ENCODE results near the gene LRRC8E.

The LRRC8E gene

GRCh38 chr19:7909471-7910067, 21.3 kb downstream of the LRRC8E start:
- peaks cover 47 to 93% (median 88%) of the 10 kb centered on the region in 10 experiments for H3K4me1 ChIP-seq
- no peaks in the 10 kb centered on the region for H3K9me3 ChIP-seq (replicated peaks in 1 of 11)
- H3K27me3 ChIP-seq, result peaks cover 17 to 29% (median 20%) of the 10 kb centered on the region in 11 experiments
- H3K36me3 ChIP-seq, result peaks cover 29 to 72% (median 53%) of the 10 kb centered on the region in 11 experiments
- peak overlapping the region in 9 of 11 experiments; percentile 1 to 99 (median 55); a peak in 15 of 22 replicates for H3K4me2 ChIP-seq
- no peak overlapping the region for H3K4me3 ChIP-seq
- peaks cover 98 to 100% (median 99%) of the 10 kb centered on the region in 11 experiments for H4K20me1 ChIP-seq
- H3K9ac ChIP-seq, result peak overlapping the region in 1 of 11 experiments; percentile 33; a peak in 2 of 22 replicates
- H3K27ac ChIP-seq, result no peak overlapping the region
- no peak for TF ChIP-seq Cebpa-rat (IDR thresholded peaks at IDR 0.05)

GRCh38 chr19:7910321-7911161, 22.2 kb downstream of the LRRC8E start:
- Histone ChIP-seq H3K4me2 (peak overlapping the region in 8 of 11 experiments; percentile 23 to 99 (median 70); a peak in 15 of 22 replicates), H3K27me3 (peaks cover 27 to 38% (median 30%) of the 10 kb centered on the region in 11 experiments), H3K9me3 (replicated peaks in 1 of 11) (no peaks in the 10 kb centered on the region), H3K4me1 (peaks cover 40 to 90% (median 84%) of the 10 kb centered on the region in 10 experiments), H3K36me3 (peaks cover 29 to 74% (median 48%) of the 10 kb centered on the region in 11 experiments), H3K9ac (no peak overlapping the region), H4K20me1 (peaks cover 91 to 100% (median 98%) of the 10 kb centered on the region in 11 experiments), H3K27ac (no peak overlapping the region), H3K4me3 (no peak overlapping the region)
- no peak for TF ChIP-seq Cebpa-rat (IDR thresholded peaks at IDR 0.05)

- H3K27ac ChIP-seq, result no peak overlapping the region
- H3K9ac ChIP-seq, result peak overlapping the region in 5 of 11 experiments; percentile 2 to 60 (median 50); a peak in 8 of 22 replicates
- peaks cover 39 to 90% (median 84%) of the 10 kb centered on the region in 10 experiments for H3K4me1 ChIP-seq
- TF ChIP-seq Cebpa-rat (IDR thresholded peaks at IDR 0.05), result no peak
- H3K4me3 ChIP-seq, result peak overlapping the region in 3 of 10 experiments; percentile 4 to 36 (median 24); a peak in 3 of 20 replicates
- peaks cover 81 to 100% (median 98%) of the 10 kb centered on the region in 11 experiments for H4K20me1 ChIP-seq
- peak overlapping the region; percentile 48 to 99 (median 85) for H3K4me2 ChIP-seq
- peaks cover 27 to 63% (median 37%) of the 10 kb centered on the region in 11 experiments for H3K36me3 ChIP-seq
- peaks cover 38 to 49% (median 41%) of the 10 kb centered on the region in 11 experiments for H3K27me3 ChIP-seq
- no peaks in the 10 kb centered on the region for H3K9me3 ChIP-seq (replicated peaks in 1 of 11)
Observed at GRCh38 chr19:7911508-7912143, 23.3 kb downstream of the LRRC8E start.

- Histone ChIP-seq H3K27me3 (peaks cover 44 to 55% (median 47%) of the 10 kb centered on the region in 11 experiments), H3K9me3 (replicated peaks in 1 of 11) (no peaks in the 10 kb centered on the region), H3K27ac (peak overlapping the region in 3 of 11 experiments; percentile 30 to 53 (median 44); a peak in 3 of 22 replicates), H3K4me3 (peak overlapping the region in 3 of 10 experiments; percentile 4 to 36 (median 24); a peak in 3 of 20 replicates), H4K20me1 (peaks cover 75 to 100% (median 98%) of the 10 kb centered on the region in 11 experiments), H3K4me1 (peaks cover 39 to 90% (median 84%) of the 10 kb centered on the region in 10 experiments), H3K9ac (peak overlapping the region in 6 of 11 experiments; percentile 2 to 60 (median 46); a peak in 11 of 22 replicates), H3K36me3 (peaks cover 27 to 62% (median 37%) of the 10 kb centered on the region in 11 experiments), H3K4me2 (peak overlapping the region; percentile 48 to 99 (median 85))
- no peak for TF ChIP-seq Cebpa-rat (IDR thresholded peaks at IDR 0.05)
Observed at GRCh38 chr19:7912144-7912696, 23.9 kb downstream of the LRRC8E start.

- peaks cover 27 to 62% (median 37%) of the 10 kb centered on the region in 11 experiments for H3K36me3 ChIP-seq
- no peak overlapping the region; a peak in 2 of 22 replicates for H3K27ac ChIP-seq
- no peak for TF ChIP-seq Cebpa-rat (IDR thresholded peaks at IDR 0.05)
- H3K4me3 ChIP-seq, result 0 out of 20 replicates have a peak overlapping the region, but pooled peaks of 1 of the 10 experiments have one; percentile 26
- H3K4me2 ChIP-seq, result peak overlapping the region; percentile 26 to 99 (median 85); a peak in 20 of 22 replicates
- H3K9me3 ChIP-seq (replicated peaks in 1 of 11), result no peaks in the 10 kb centered on the region
- H3K9ac ChIP-seq, result peak overlapping the region in 5 of 11 experiments; percentile 13 to 57 (median 42); a peak in 5 of 22 replicates
- peaks cover 67 to 100% (median 98%) of the 10 kb centered on the region in 11 experiments for H4K20me1 ChIP-seq
- H3K27me3 ChIP-seq, result peaks cover 51 to 62% (median 54%) of the 10 kb centered on the region in 11 experiments
- peaks cover 39 to 90% (median 84%) of the 10 kb centered on the region in 10 experiments for H3K4me1 ChIP-seq
Observed at GRCh38 chr19:7912697-7913564, 24.6 kb downstream of the LRRC8E start.

GRCh38 chr19:7913652-7914051, 25.3 kb downstream of the LRRC8E start:
- Histone ChIP-seq H3K36me3 (peaks cover 27 to 59% (median 37%) of the 10 kb centered on the region in 11 experiments), H3K9me3 (replicated peaks in 1 of 11) (no peaks in the 10 kb centered on the region), H3K4me2 (peak overlapping the region in 5 of 11 experiments; percentile 85 to 99 (median 88); a peak in 7 of 22 replicates), H3K27ac (no peak overlapping the region), H3K27me3 (peaks cover 58 to 69% (median 61%) of the 10 kb centered on the region in 11 experiments), H4K20me1 (peaks cover 60 to 100% (median 94%) of the 10 kb centered on the region in 11 experiments), H3K9ac (no peak overlapping the region), H3K4me3 (no peak overlapping the region), H3K4me1 (peaks cover 43 to 88% (median 80%) of the 10 kb centered on the region in 10 experiments)
- TF ChIP-seq Cebpa-rat (IDR thresholded peaks at IDR 0.05), result no peak

- Histone ChIP-seq H3K4me3 (no peak overlapping the region), H3K9ac (no peak overlapping the region), H3K4me1 (peaks cover 48 to 88% (median 76%) of the 10 kb centered on the region in 10 experiments), H3K27ac (no peak overlapping the region), H4K20me1 (peaks cover 56 to 99% (median 92%) of the 10 kb centered on the region in 11 experiments), H3K27me3 (peaks cover 62 to 74% (median 66%) of the 10 kb centered on the region in 11 experiments), H3K4me2 (0 out of 22 replicates have a peak overlapping the region, but pooled peaks of 1 of the 11 experiments have one; percentile 88), H3K9me3 (replicated peaks in 1 of 11) (no peaks in the 10 kb centered on the region), H3K36me3 (peaks cover 25 to 54% (median 34%) of the 10 kb centered on the region in 11 experiments)
- no peak for TF ChIP-seq Cebpa-rat (IDR thresholded peaks at IDR 0.05)
Observed at GRCh38 chr19:7914099-7914498, 25.8 kb downstream of the LRRC8E start.
